Glutamatergic neuron (in vitro differentiated cells): Measurements from ENCODE around the gene BACE1. TPM values are rescaled to one million over a fixed set of nuclear protein-coding genes. Genes with fewer than 3 reads are reported as not detected.

Experiments used
- DNase-seq: peaks from one replicate; pipeline ENCODE4 v3.0.0; 2022
- H3K27ac Mint-ChIP-seq: one replicate; pipeline ENCODE4 v1.8.0; 2020; ENCODE audit warnings: mild to moderate bottlenecking, mixed read lengths, inconsistent platforms; ENCODE audit not compliant: unreplicated experiment
- H3K27me3 Mint-ChIP-seq: one replicate; pipeline ENCODE4 v1.8.0; 2020; ENCODE audit warnings: mild to moderate bottlenecking, moderate library complexity, mixed read lengths, inconsistent platforms; ENCODE audit not compliant: unreplicated experiment
- H3K36me3 Mint-ChIP-seq: one replicate; pipeline ENCODE4 v1.8.0; 2020; ENCODE audit warnings: mild to moderate bottlenecking, mixed read lengths, inconsistent platforms; ENCODE audit not compliant: unreplicated experiment
- H3K4me1 Mint-ChIP-seq: one replicate; pipeline ENCODE4 v1.8.0; 2020; ENCODE audit warnings: mild to moderate bottlenecking, low read depth, mixed read lengths, inconsistent platforms; ENCODE audit not compliant: unreplicated experiment
- H3K4me3 Mint-ChIP-seq: one replicate; pipeline ENCODE4 v1.8.0; 2020; ENCODE audit warnings: mild to moderate bottlenecking, mixed read lengths, inconsistent platforms; ENCODE audit not compliant: unreplicated experiment
- H3K9me3 Mint-ChIP-seq: one replicate; pipeline ENCODE4 v1.8.0; 2020; ENCODE audit warnings: mild to moderate bottlenecking, moderate library complexity, mixed read lengths, inconsistent platforms; ENCODE audit not compliant: unreplicated experiment
- total RNA-seq: library from RNA; stranded (reverse); fragmentation: NEBNext Ultra II Directional; extraction: Animal tissue kit (Norgen Biotek cat#: 25700); gene quantifications from one replicate; pipeline ENCODE4 v1.2.1, GENCODE V29; 2021; ENCODE audit not compliant: unreplicated experiment
- TF ChIP-seq, protein P1 (sequence below): fragments of 200-600 bp; sonication (generic); IDR thresholded peaks from one replicate; pipeline ENCODE4 v1.5.0; 2021; ENCODE audit not compliant: partially characterized antibody, unreplicated experiment

BACE1 gene
- total RNA-seq, 1 donor from 2014 or later, result 47.4 TPM

GRCh38 chr11:117258576-117258975 lies 57.5 kb downstream of the BACE1 start:
- Mint-ChIP-seq H3K4me1 (no peaks in the 10 kb centered on the region), H3K9me3 (no peaks in the 10 kb centered on the region), H3K36me3 (no peaks in the 10 kb centered on the region), H3K27ac (no peak overlapping the region), H3K27me3 (peaks cover 2% of the 10 kb centered on the region), H3K4me3 (no peak overlapping the region)
- TF ChIP-seq, protein P1, sequence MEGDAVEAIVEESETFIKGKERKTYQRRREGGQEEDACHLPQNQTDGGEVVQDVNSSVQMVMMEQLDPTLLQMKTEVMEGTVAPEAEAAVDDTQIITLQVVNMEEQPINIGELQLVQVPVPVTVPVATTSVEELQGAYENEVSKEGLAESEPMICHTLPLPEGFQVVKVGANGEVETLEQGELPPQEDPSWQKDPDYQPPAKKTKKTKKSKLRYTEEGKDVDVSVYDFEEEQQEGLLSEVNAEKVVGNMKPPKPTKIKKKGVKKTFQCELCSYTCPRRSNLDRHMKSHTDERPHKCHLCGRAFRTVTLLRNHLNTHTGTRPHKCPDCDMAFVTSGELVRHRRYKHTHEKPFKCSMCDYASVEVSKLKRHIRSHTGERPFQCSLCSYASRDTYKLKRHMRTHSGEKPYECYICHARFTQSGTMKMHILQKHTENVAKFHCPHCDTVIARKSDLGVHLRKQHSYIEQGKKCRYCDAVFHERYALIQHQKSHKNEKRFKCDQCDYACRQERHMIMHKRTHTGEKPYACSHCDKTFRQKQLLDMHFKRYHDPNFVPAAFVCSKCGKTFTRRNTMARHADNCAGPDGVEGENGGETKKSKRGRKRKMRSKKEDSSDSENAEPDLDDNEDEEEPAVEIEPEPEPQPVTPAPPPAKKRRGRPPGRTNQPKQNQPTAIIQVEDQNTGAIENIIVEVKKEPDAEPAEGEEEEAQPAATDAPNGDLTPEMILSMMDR, result no peak
- no peak for DNase-seq

DNA sequence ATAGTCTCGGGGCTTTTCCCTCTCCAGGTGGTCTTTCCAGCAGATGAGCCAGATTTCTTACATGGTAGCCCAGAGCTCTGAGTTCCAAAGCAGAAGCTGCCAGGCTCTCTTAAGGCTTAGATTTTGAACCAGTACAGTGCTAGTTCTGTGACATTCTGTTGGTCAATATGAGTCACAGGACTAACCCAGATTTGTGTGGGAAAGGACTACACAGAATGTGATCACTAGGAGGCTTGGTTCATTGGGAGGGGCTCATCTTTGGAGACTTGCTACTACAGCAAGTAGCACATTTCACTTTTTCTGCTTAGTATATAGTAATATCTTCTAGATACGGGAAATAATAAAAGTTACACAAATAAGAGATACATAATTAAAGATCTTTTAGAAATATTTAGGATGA lies 59.5 kb downstream of the BACE1 start:
- Mint-ChIP-seq H3K9me3 (peaks cover 2% of the 10 kb centered on the region), H3K36me3 (peaks cover 5% of the 10 kb centered on the region), H3K4me1 (no peaks in the 10 kb centered on the region), H3K27ac (no peak overlapping the region), H3K27me3 (peaks cover 2% of the 10 kb centered on the region), H3K4me3 (no peak overlapping the region)
- TF ChIP-seq, protein P1, result no peak
- no peak for DNase-seq

- no peaks in the 10 kb centered on the region for H3K4me1 Mint-ChIP-seq
- TF ChIP-seq, protein P1, result no peak
- H3K36me3 Mint-ChIP-seq, result peaks cover 5% of the 10 kb centered on the region
- no peak overlapping the region for H3K4me3 Mint-ChIP-seq
- no peak overlapping the region for H3K27ac Mint-ChIP-seq
- peaks cover 2% of the 10 kb centered on the region for H3K9me3 Mint-ChIP-seq
- DNase-seq, result no peak
- H3K27me3 Mint-ChIP-seq, result peaks cover 2% of the 10 kb centered on the region
These were observed 60.1 kb downstream of the BACE1 start for GRCh38 chr11:117255966-117256365.

DNA sequence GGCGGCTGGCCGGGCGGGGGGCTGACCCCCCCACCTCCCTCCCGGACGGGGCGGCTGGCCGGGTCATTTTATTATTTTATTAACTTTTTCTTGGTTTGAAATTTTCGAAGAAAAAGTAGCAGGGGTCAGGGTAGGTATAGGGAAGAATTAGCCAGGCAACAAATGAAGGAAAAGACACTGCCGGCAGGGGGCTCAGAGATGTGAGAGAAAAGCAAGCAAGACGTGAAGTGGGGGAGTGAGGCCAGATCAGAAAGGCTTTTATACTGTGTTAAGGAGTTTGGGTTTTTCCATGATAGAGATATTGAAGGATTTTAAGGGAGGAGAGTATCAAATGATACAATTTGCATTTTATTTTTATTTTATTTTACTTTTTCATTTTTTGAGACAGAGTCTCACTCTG lies 64.5 kb downstream of the BACE1 start:
- Mint-ChIP-seq H3K4me3 (no peak overlapping the region), H3K4me1 (peaks cover 5% of the 10 kb centered on the region), H3K27ac (peak overlapping the region; percentile 82), H3K36me3 (peaks cover 5% of the 10 kb centered on the region), H3K9me3 (peaks cover 2% of the 10 kb centered on the region), H3K27me3 (no peaks in the 10 kb centered on the region)
- no peak for DNase-seq
- TF ChIP-seq, protein P1, result no peak

- Mint-ChIP-seq H3K9me3 (peaks cover 2% of the 10 kb centered on the region), H3K27me3 (no peaks in the 10 kb centered on the region), H3K36me3 (peaks cover 5% of the 10 kb centered on the region), H3K27ac (peak overlapping the region; percentile 44), H3K4me1 (peaks cover 5% of the 10 kb centered on the region), H3K4me3 (no peak overlapping the region)
- TF ChIP-seq, protein P1, result no peak
- no peak for DNase-seq
These were observed 66.5 kb downstream of the BACE1 start for GRCh38 chr11:117249571-117249970.
